Hematopoietic multipotent progenitor cell (in vitro differentiated cells): ENCODE data around the gene SLC13A5. TPM values are rescaled to one million over a fixed set of nuclear protein-coding genes. Genes with fewer than 3 reads are reported as not detected.
A peak's percentile ranks its signal among the peaks of the same experiment; 100 is the strongest.

Experiments
- DNase-seq, 3 donors: peaks; one replicate each; pipeline ENCODE4 v3.0.0-alpha.2; 2011 to 2015; ENCODE audit warnings: low read depth in 2 of 3, low spot score in 2 of 3
- total RNA-seq: library from RNA; depleted of rRNA; stranded (reverse); fragments of >200 nt; gene quantifications from one replicate; pipeline ENCODE4 v1.2.3, GENCODE V29; 2012

The SLC13A5 gene
- total RNA-seq, 1 donor: under 0.01 TPM

DNA sequence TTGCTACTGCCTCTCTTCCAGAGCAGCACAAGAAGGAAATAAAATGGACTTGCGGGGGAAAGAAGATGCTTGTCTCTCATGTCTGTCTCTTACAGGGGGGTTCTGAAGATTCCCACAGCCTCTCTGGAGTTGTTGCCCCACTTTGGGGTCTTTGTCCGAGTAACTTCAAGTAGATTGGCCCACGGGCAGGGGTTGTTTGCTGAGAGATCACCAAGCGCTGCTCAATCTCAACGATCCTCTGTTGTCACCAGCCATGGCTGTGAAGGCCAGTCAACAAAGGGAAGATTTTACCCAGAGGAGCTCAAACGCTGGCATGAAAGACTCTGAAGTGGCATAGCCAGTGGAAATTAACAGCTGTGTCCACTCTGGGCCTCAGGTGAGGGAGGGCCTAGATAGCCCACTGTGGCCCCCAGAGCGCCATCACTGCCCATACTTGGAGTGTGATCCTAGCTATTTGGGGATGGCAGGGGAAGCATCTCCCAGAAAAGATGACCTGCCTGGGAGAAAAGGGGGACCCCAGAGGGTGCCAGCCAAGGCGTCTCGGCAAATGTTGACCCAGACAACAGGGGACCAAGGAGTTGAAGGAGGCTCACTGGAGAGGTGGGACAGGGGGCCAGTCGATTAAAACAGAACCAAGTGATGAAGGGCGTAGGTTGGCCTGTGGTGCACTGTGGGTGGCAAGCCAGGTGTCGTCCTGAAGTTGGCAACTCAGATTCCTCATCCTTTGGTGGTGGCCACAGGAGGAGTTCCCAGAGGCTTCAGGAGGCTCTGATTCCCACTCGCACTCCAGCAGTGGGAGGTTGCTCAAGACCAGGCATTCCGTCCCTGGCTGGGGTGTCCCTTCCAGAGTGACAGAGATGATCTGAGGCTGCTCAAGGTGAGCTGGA is 28.0 kb downstream of the SLC13A5 start:
- no peak for DNase-seq

DNA sequence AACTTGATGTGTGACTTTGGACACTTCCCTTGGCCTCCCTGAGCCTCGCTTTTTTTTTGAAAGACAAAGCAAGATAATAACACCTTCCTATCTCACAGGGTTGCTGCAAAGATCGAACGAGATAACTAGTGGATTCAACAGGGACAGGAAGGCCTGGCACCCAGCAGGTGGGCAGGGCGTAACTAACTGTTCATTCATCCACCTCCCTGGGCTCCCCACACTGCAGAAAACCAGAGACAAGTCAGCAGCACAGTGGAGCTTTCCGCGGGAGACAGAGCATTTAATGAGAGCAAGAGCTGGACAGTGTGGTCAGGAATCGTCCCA is 28.7 kb downstream of the SLC13A5 start:
- no peak for DNase-seq

DNA sequence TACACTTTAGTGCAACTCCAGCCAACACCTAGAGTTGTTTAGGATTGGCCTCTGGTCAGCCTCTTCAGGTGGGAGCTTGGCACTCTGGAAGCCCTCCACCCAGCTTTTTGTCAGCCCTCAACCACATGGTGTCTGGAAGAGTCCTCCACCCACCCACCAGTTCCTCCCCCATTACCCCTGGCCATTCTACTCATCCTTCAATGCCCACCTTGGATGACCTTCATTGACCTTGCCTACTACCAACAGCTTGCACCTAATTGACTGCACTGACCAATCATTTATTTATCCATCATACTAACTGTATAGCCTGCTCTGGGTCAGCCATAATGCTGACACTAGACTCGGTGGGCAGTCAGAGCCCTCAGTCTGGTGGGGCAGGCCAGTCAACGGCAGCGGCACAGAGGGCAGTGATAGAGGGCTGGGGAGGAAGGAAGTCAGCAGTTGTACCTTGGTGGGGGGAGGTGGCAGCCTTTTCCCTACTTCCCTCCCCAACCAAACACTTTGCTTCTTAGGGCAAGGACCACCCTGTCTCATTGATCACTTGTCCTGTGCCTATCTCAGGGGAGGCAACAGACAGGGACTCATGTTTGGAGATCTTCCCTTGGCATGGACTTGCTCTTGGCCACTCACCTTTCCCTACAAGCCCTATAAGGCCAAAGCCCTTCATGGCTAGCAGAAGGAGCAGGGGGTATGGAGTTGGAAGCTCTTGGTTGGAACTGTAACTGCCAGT is 29.3 kb downstream of the SLC13A5 start:
- DNase-seq: no peak

DNA sequence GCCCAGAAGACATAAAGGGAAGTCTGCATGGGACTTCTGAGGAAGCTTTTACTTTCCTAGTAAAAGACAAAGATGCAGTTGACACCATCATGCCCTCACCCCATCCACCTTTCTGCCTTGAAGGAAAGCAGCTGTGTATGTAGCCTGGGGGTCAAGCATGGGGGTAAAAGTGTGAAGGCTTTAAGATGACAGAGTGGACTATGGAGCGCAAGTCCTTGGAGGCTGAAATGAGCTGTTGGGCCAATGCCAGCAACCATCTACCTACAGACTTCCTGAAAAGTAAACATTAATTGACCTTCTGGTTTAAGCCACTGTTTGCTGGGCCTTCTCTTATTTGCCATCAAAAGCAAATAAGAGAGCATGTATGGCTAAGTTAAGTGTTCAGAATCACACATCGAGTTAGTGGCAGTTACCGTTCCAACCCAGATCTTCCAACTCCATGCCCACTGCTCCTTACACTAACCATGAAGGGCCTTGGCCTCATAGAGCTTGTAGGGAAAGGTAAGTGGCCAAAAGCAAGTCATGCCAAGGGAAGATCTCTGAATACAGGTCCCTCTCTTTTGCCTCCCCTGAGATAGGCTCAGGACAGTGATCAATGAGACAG is 30.0 kb downstream of the SLC13A5 start:
- no peak for DNase-seq

DNA sequence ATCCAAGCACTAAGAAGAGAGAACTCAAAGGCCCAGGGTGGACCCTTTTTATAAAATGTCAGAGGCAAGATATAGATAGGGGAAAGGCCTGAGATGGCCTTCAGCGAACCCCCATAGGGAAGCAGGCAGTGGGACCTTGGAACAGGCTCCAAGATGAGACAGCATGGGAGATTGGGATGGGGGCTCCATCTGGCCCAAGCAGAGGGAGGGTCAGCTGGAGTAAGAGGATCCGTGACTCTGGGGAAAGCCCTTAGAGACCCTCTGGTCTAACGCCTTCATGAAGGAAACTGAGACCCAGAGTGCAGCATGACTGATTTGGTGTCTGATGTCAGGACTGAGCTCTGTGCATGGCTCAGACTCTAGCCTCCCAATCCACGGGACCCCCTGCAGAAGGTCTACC is 30.8 kb downstream of the SLC13A5 start:
- DNase-seq: no peak

DNA sequence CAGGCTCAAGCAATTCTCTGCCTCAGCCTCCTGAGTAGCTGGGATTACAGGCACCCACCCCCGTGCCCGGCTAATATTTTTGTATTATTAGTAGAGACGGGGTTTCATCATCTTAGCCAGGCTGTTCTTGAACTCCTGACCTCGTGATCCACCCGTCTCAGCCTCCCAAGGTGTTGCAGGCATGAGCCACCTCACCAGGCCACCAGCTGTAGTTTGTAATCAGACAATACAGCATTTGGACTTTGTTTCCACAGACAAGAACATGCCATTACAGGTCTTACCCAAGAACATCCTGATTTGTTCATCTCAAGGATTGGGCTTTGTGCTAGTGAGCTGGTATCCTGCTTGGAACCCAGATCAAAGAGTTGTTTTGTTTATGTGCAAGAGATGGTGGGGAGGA is 31.5 kb downstream of the SLC13A5 start:
- no peak for DNase-seq

DNA sequence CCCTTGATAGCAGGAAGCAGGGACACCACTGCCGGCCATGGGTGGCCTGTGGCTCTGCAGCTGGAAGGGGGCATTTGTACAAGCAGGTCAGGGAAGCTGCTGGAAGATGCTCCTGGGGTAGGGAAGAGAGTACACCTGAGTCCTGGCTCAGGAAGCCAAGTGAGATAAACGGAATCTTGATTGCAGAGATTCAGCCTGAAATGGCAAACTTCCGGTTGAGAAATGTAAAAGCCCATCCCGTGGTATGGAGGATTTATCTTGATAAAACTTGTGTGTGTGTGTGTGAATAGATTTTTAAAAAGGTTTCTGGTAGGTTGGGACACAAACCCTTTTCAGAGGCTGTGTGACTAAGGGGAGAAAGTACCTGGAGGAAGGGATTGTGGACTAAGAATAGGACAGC is 32.0 kb downstream of the SLC13A5 start:
- no peak for DNase-seq

DNA sequence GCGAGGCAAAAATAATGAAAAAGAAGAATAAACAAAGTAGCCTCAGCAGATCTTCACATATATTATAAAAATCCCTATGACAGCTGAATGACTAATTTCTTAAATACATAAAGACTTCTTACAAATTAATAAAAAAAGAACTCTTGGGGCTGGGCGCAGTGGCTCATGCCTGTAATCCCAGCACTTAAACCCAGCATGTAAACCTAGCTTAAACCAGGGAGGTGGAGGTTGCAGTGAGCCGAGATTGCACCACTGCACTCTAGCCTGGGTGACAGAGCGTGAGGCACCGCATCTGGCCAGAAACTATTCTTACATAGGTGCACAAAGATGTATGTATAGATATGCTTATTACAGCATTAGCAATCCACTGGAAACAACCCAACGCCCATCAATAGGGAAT is 33.9 kb downstream of the SLC13A5 start:
- no peak for DNase-seq

DNA sequence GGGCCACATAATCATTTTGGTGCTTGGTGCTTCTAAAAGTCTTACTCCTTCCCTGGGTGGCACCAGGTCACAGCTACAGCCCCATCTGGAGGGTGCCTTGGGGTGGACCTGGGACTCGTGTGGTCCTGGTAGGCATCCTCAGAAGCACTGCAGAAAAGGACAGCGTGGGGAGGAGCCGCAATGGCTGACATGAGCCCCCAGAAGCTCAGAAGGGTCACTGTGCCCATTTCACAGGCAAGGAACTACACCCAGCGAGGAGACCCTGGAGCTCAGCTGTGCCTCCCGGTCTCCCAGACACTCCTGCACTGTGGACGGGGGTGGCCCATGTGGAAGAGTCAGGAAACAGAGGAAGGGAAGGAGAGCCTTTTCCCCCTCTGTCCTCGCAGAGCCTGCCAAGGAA is 35.2 kb downstream of the SLC13A5 start:
- DNase-seq: no peak

DNA sequence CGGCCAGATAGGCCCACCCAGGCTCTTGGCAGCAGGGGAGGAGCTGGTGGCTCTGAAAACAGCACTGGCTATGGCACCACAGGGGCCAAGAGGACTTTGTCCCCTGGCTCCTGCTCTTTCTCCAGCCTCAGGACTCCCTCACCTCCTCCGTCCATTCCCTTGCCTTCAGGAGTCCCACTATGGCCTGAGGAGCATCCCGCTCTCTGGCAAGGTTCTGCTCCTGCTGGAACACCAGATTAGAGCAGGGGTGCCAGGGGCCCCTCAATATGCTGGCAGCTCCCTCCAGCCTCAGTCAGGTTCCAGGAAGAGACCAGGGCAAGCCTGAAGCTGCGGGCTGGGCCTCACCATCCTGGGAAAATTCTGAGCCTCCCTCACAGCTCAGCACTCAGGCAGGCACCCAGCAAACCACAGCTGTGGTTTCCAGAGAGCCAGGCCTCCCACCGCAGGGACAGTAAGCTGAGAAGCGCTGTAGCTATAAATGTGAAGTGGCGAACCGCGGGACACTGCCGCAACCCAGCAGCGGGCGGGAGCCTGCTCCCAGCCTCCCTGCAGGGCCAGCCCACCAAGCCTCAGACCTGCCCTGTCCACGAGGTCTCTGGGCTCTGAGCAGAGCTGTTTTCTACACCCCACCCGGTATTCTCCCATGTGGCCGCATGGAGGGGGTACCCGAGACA is 35.9 kb downstream of the SLC13A5 start:
- DNase-seq: peak in 2 of 3 donors; percentile 42 to 52

DNA sequence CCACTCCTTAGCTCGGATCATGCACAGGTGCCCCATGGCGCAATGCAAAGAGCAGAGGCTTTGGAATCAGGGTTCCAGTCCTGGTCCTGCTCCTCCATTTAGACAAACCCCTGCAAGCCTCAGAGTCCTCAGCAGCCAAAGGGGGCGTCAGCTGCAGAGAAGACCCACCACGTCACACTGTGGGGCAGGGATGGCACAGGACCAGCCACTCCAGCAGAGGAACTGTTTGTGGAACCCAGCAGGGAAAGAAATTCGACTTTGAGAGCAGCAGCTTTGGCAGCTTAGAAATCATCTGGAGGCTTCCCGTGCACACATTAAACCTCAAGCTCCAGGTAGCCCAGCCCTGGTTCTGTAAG is 36.4 kb downstream of the SLC13A5 start:
- DNase-seq: no peak

DNA sequence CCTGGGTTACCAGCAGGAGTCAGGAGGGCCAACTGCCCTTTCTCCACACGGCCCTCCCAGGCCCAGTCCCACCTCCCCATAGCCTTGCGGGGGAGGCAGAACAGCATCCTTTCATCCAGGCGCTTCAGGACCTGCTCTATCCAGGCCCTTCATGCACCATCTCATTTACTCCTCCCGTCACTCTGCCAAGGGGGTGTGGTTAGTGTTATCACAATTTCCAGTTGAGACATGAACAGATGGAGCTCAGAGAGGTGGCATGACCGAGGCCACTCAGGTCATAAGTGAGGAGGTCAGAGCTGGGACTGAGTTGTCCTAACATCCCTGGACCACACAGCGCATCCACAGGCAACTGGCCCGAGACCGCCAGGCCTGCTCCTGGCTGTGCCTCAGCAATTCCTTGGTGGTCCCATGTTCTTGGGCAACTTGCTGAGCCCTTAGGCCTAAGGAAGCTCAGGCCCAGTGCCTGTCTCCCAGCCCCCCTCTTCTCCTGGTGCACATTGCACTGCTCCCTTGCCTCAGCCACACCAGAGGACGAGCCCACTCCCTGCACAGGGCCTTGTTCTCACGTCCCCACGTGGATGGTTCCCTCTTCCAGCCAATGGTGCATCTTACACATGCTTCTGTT is 37.9 kb downstream of the SLC13A5 start:
- DNase-seq: no peak

DNA sequence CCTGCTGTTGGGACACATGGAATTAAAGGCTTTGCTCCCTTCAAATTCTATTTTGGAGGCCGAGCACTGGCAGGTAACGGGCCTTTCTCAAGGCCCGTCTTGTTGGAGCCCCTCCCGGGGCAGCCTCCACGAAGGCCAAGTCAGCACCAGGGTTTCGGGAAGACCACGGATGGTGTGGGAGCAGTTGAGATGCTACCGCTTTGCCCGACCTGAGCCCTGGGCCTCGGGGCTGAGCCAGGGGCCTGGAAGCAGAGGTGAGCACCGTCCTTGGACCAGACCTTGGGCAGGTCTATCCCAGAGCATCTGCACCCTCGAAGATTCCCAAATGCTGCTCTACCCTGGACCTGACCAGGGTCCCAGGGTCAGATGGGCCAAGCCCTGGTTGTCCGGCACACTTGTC is 38.6 kb downstream of the SLC13A5 start:
- DNase-seq: no peak

DNA sequence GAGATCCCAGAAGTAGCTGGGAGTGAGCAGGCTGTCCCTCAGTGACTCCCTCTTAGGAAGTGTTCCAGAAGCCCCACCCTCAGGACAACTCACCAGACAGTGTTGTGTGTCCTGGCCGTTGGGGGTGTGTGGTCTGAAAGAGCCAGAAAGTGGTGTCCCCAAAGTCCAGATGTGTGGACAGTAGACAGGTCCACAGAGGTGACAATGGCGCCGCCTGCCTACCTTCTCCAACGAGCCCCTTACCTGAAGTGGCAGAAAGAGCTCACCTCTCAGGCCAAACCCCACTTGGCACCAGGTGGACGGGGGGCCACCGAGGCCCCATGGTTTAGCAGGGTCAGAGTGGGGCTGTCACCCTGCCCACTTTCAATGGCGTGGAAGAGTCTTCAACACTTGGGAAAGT is 41.7 kb downstream of the SLC13A5 start:
- DNase-seq: no peak

DNA sequence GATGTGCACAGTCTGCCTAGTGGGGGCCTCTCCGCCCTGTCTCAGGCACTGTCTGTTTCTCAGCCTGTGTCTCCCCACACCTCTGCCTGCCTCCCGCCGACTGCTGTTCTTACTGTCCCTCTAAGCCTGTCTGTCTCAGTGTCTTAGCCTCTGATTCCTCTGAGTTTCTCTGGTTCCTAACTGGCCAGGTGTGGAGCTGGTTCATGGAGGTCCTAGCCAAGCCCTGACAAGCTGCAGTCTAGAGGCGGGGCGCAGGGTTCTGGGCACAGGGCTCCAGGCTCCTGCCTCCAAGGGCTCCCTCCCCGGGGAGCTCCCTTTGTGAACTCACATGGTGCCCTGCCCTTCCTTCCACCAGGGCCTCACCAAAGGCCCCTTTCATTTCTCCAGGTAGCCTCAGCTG is 42.2 kb downstream of the SLC13A5 start:
- no peak for DNase-seq

DNA sequence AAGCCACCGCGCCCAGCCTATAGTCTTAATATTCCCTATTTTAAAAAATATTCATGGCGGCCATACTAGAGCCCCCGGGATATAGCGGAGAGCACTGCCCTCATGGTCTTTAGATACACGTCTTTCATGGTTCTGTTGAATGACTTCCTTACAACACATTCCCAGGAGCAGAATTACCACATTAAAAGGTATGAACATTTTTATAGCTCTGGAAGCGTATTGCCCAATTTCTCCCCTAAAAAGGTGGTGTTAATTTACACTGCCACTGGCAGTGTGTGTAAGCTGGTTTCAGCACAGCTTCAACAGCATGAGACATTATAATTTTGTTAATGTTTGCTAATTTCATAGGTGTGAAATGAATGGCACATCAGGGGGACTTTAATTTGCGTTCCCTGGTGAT is 42.6 kb downstream of the SLC13A5 start:
- DNase-seq: no peak

DNA sequence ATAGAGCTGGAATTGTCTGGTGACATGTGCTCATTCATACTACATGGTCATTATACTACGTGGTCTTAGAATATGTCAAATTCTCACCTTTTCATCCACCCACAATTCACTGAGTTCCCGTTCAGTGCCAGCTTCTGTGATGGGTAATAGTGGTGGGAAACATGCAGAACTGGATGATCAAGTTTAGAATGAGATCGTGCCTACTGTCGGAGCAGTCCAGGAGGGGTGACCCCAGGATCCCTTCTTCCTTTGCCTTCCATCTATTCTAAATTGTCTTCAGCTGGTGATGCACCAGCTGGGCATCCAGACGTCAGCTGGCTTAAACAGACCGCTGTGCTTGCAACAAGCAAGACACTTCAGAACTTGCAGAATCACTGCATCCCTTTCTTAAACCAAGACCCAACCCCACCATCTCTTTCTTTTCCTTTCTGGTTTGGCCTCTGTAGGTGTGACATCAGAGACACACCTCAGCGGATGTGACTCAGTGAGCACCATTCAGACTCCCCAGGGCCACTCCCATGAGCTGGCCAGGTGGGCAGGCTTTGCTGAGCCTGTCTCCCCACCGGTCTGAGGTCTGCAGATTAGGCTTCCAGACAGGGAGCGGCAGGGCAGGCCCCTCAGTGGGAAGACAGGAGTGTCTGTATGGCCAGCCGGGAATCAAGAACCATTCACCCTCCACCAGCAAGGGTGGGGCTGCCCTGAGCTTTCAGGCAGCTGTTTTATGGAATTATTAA is 43.5 kb downstream of the SLC13A5 start:
- DNase-seq: no peak

DNA sequence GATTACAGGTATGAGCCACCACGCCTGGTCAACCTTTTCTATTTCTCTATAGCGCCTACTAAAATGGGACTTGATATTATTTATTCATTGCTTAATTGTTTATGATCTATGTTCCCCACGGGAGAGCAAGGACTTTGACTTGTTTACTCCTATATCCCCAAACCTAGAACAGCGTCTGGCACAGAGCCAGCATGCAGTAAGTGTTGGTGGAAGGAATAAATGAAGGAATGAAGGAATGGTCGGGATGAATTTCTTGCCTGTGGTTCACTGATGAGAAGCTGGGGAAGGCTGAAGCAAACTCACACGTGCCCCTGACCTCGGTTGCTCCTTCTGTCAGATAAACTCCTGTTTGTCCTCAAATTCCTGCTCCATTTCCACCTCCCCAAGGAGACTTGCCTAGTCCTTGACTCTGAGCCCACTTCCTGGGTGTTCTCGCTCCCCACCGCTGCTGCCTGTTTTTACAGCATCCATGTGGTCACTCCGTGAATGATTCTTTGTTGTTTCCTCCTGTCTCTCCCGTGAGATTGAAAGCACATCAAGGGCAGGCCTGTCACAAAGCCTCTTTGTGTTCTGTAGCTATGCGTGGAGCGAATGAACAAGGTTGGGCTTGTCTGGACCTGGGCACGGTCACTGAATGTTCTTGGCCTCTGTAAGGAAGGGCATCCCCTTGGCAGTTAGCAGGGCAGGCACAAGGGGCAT is 44.3 kb downstream of the SLC13A5 start:
- DNase-seq: no peak

DNA sequence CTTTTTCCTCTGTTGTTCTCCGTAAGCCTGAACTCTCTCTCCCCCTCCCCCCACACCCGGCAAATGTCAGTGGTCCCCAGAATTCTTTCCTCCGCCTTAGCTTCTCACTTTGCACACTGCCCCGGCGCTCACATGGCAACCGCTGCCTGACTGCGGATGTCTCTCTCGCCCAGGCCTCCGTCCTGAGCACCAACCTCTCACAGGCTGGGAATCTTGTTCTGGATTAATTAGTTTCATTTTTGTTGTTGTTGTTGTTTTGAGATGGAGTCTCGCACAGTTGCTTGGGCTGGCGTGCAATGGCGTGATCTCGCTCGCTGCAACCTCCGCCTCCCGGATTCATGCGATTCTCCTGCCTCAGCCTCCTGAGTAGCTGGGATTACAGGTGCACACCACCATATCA is 45.0 kb downstream of the SLC13A5 start:
- no peak for DNase-seq

DNA sequence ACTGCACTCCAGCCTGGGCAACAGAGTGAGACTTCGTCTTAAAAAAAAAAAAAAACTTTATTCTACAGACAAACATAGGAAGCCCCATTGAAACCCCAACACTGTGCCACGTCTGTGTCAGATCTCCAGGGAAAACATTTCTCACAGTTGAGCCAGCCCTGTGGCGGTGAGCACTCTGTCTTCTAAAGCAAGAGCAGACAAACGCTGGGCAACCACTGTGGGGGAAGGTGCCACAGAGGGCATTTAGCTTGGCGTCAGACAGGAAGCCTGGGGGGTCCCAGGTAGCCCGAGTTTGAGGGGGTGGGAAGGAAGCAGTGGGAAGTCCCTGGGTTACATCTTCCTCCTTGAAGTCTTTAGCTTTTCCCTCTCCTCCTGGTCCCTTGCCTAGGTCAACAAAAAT is 45.7 kb downstream of the SLC13A5 start:
- no peak for DNase-seq
